ENCODE measurements around the gene ZNF695. TPM values are rescaled to one million over a fixed set of nuclear protein-coding genes. Genes with fewer than 3 reads are reported as not detected.
"Not testable (repeated sequence)": the region's sequence is repeated elsewhere in the genome, so short reads cannot be mapped to it uniquely, and the experiment has no call there.

The ZNF695 gene
- total RNA-seq, 2 donors from 2014 or later, result 0.08 TPM; not detected in 1

- TF ChIP-seq CTCF (IDR thresholded peaks at IDR 0.05), result peak in 1 of 2 donors; percentile 39
- Histone ChIP-seq H3K27ac (no peak overlapping the region), H3K27me3 (no peaks in the 10 kb centered on the region), H3K9me3 (peaks cover 0 to 35% of the 10 kb centered on the region in 2 donors), H3K36me3 (peaks cover 3% of the 10 kb centered on the region), H3K4me1 (no peaks in the 10 kb centered on the region), H3K4me3 (no peak overlapping the region)
- DNase-seq (ENCODE audit: low spot score), result no peak
These were observed 35.5 kb upstream of the ZNF695 start for GRCh38 chr1:247043406-247043805.

DNA sequence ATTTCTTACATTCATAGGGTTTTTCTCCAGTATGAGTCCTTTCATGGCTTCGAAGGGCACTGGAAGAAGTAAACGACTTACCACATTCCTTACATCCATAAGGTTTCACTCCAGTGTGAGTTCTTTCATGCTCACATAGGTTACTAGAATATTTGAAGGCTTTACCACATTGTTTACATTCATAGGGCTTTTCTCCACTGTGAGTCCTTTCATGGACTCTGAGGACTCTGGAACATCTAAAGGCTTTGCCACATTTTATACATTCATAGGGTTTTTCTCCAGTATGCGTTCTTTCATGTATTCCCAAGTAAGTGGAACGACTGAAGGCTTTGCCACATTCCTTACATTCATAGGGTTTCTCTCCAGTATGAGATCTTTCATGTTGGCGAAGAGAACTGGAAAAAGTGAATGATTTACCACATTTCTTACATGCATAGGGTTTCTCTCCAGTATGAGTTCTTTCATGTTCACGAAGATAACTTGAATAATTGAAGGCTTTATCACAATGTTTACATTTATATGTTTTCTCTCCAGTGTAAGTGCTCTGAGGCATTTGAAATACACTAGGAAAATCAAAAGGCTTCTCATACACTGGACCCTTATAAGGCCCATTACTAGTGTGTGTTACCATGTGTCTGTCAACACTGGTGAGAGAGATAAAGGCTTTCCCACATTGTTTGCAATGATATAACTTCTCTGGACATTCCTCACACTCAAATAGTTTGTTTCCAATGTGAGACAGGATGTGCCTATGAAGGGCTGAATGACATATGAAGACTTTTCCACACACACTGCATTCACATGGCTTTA, 29.9 kb upstream of the ZNF695 start:
- no peak for DNase-seq (ENCODE audit: low spot score)
- H3K4me1 ChIP-seq, result no peaks in the 10 kb centered on the region
- no peaks in the 10 kb centered on the region for H3K27me3 ChIP-seq
- H3K4me3 ChIP-seq, result no peak overlapping the region
- H3K36me3 ChIP-seq, result peaks cover 23% of the 10 kb centered on the region
- peaks cover 13 to 70% of the 10 kb centered on the region in 2 donors for H3K9me3 ChIP-seq
- no peak for TF ChIP-seq CTCF (IDR thresholded peaks at IDR 0.05)
- no peak overlapping the region for H3K27ac ChIP-seq

DNA sequence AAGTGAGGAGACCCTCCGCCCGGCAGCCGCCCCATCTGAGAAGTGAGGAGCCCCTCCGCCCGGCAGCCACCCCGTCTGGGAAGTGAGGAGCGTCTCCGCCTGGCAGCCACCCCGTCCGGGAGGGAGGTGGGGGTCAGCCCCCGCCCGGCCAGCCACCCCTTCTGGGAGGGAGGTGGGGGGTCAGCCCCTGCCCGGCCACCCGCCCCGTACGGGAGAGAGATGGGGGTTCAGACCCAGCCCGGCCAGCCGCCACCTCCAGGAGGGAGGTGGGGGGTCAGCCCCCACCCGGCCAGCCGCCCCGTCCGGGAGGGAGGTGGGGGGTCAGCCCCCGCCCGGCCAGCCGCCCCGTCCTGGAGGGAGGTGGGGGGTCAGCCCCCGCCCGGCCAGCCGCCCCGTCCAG, 24.4 kb upstream of the ZNF695 start:
- H3K4me3 ChIP-seq; H3K36me3 ChIP-seq; H3K4me1 ChIP-seq; DNase-seq (ENCODE audit: low spot score); H3K27ac ChIP-seq; H3K27me3 ChIP-seq: not testable (repeated sequence)
- H3K9me3 ChIP-seq, result peaks cover 5 to 70% of the 10 kb centered on the region in 2 donors

- peaks cover 0 to 32% of the 10 kb centered on the region in 2 donors for H3K9me3 ChIP-seq
- H3K36me3 ChIP-seq; DNase-seq (ENCODE audit: low spot score); H3K27me3 ChIP-seq; H3K4me3 ChIP-seq; H3K4me1 ChIP-seq; H3K27ac ChIP-seq: not testable (repeated sequence)
These were observed 16.8 kb upstream of the ZNF695 start for GRCh38 chr1:247024658-247025057.

- Histone ChIP-seq H3K27ac (no peak overlapping the region), H3K36me3 (no peaks in the 10 kb centered on the region), H3K4me3 (no peak overlapping the region), H3K27me3 (no peaks in the 10 kb centered on the region), H3K9me3 (peaks cover 0 to 15% of the 10 kb centered on the region in 2 donors), H3K4me1 (no peaks in the 10 kb centered on the region)
- DNase-seq (ENCODE audit: low spot score), result no peak
- TF ChIP-seq CTCF (IDR thresholded peaks at IDR 0.05), result no peak
These were observed 5.5 kb upstream of the ZNF695 start for GRCh38 chr1:247013391-247013790.

DNA sequence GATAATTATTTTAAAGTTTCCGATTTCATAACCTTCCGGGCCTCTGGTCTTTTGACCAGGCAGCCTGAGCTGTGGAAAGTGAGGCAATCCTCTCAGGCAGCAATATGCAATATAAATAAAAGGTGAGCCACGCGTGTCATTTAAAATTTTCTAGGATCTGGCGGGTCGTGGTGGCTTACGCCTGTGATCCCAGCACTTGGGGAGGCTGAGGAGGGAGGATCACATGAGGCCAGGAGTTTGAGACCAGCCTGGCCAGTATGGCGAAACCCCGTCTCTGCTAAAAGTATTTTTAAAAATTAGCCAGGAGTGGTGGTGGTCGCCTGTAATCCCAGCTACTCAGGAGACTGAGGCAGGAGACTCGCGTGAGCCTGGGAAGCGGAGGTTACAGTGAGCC, 546 bp upstream of the ZNF695 start:
- no peak for DNase-seq (ENCODE audit: low spot score)
- Histone ChIP-seq H3K4me1 (peaks cover 0 to 3% of the 10 kb centered on the region in 2 donors), H3K27ac (no peak overlapping the region), H3K4me3 (peak overlapping the region in 1 of 2 donors; percentile 62), H3K9me3 (peaks cover 0 to 6% of the 10 kb centered on the region in 2 donors), H3K36me3 (no peaks in the 10 kb centered on the region), H3K27me3 (no peaks in the 10 kb centered on the region)
- TF ChIP-seq CTCF (IDR thresholded peaks at IDR 0.05), result no peak

GRCh38 chr1:247004081-247004480, 3.8 kb downstream of the ZNF695 start:
- DNase-seq (ENCODE audit: low spot score), result not testable (repeated sequence)

More at GRCh38 chr1:247004081-247004480, 3.8 kb downstream of the ZNF695 start:
- not testable (repeated sequence) for H3K27ac ChIP-seq, H3K36me3 ChIP-seq, H3K4me3 ChIP-seq, H3K4me1 ChIP-seq, H3K27me3 ChIP-seq
- peaks cover 0 to 18% of the 10 kb centered on the region in 2 donors for H3K9me3 ChIP-seq
